Dendritic cell treated with granulocyte-macrophage colony-stimulating factor and Interleukin-4, amounts not matched to agents 40 ng/mL and 50 ng/mL, for 4 days (primary cell): ENCODE data around the gene SLC13A4.
"Not testable (repeated sequence)": the region's sequence is repeated elsewhere in the genome, so short reads cannot be mapped to it uniquely, and the experiment has no call there.

Source experiments
- H3K27ac Mint-ChIP-seq: one replicate; pipeline ENCODE4 v1.8.0; 2022; ENCODE audit warnings: mild to moderate bottlenecking, mixed read lengths
- H3K27me3 Mint-ChIP-seq: one replicate; pipeline ENCODE4 v1.8.0; 2022; ENCODE audit warnings: mild to moderate bottlenecking, mixed read lengths
- H3K36me3 Mint-ChIP-seq: one replicate; pipeline ENCODE4 v1.8.0; 2022; ENCODE audit warnings: low read depth, mixed read lengths
- H3K4me1 Mint-ChIP-seq: one replicate; pipeline ENCODE4 v1.8.0; 2022; ENCODE audit warnings: low read depth, mixed read lengths
- H3K4me3 Mint-ChIP-seq: one replicate; pipeline ENCODE4 v1.8.0; 2022; ENCODE audit warnings: mild to moderate bottlenecking, moderate library complexity, mixed read lengths
- H3K9me3 Mint-ChIP-seq: one replicate; pipeline ENCODE4 v1.8.0; 2022; ENCODE audit warnings: mixed read lengths
- intact Hi-C: fragments of 100-400 bp; cut with micrococcal nuclease; formaldehyde crosslinking; loops from one replicate; pipeline ENCODE4 v1.15.0; 2022

SLC13A4 gene, protein sequence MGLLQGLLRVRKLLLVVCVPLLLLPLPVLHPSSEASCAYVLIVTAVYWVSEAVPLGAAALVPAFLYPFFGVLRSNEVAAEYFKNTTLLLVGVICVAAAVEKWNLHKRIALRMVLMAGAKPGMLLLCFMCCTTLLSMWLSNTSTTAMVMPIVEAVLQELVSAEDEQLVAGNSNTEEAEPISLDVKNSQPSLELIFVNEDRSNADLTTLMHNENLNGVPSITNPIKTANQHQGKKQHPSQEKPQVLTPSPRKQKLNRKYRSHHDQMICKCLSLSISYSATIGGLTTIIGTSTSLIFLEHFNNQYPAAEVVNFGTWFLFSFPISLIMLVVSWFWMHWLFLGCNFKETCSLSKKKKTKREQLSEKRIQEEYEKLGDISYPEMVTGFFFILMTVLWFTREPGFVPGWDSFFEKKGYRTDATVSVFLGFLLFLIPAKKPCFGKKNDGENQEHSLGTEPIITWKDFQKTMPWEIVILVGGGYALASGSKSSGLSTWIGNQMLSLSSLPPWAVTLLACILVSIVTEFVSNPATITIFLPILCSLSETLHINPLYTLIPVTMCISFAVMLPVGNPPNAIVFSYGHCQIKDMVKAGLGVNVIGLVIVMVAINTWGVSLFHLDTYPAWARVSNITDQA

DNA sequence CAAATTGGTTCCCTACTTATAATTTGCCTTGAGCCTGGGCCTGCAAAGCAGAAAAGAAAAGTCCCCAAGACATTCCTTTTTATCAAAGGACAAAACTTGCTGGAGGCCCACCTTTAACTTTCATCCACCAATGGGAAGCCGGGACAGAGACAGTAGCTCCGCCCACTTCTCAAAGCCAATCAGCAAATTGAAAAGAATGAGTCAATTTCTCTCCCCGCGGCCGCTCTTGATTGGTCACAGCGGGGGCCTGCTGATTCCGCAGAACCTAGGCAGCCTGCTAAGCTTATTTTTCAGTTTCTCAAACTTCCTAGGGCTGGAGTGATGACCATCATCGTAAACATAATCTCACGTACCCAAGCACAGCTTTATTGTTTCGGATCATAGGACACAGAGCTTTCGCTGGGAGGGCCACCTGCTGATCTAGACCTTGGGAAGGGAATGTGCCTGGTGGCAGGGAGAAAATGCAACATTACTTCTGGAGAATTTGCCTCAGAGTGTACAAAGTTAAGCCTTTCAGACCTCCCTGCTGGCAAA, at the start of gene SLC13A4:
Gene SLC13A4, minus strand, starts transcription at position 51 of the 534 bp plus-strand sequence. CDS start 690 bp downstream, outside the sequence.
- intact Hi-C loops, result no loop called here
- Mint-ChIP-seq H3K27ac (no peak within 1 kb of the TSS), H3K4me1 (no peaks in the 10 kb centered on the region), H3K9me3 (no peaks in the 10 kb centered on the region), H3K36me3 (no peaks in the 10 kb centered on the region), H3K27me3 (peaks cover 6% of the 10 kb centered on the region), H3K4me3 (no peak within 1 kb of the TSS)

GRCh38 chr7:135775915-135776314, 47.9 kb upstream of the SLC13A4 start:
- H3K36me3 Mint-ChIP-seq, H3K4me1 Mint-ChIP-seq, intact Hi-C loops, H3K27ac Mint-ChIP-seq, H3K27me3 Mint-ChIP-seq, H3K4me3 Mint-ChIP-seq, H3K9me3 Mint-ChIP-seq: not testable (repeated sequence)

DNA sequence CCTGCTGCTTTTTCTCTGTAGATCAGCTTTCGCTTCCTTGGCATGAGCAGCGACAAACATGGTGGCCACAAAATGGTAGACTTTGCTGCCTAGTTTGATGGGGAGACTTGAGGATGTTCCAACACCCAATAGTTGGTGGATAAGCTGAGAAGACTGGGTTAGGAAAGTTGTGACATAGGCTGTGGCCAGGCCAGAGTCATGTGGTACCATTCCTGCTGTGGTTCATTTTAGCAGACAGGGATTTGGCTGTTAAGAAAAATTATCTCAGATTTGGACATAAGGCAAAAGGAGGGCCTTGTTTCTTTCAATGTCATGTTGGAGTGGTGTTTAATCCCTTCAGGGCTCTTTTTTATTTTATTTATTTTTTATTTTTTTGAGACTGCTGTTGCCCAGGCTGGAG, 47.2 kb upstream of the SLC13A4 start:
- H3K4me3 Mint-ChIP-seq, result no peak overlapping the region
- H3K27ac Mint-ChIP-seq, result no peak overlapping the region
- no peaks in the 10 kb centered on the region for H3K36me3 Mint-ChIP-seq
- no peaks in the 10 kb centered on the region for H3K4me1 Mint-ChIP-seq
- no peaks in the 10 kb centered on the region for H3K9me3 Mint-ChIP-seq
- no peaks in the 10 kb centered on the region for H3K27me3 Mint-ChIP-seq
- intact Hi-C loops, result no loop called here

DNA sequence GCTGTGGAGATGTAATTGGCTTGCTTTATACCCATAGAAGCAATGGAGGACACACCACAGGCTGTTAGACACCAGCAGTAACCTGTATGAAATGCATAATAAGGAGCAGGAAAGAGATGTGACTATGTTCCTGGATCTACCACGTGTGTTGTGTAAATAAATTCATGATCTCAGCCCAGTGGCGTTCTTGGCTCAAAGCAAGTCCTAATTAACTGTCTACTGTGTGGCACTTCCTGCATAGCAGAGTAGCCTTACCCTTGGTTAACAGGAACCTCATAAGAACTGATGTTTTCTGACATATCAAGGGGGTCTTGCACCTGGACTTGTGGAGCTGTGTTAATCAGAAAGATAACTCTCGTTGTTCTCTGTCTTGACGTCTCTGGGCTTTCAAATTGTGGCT, 46.3 kb upstream of the SLC13A4 start:
- no peaks in the 10 kb centered on the region for H3K27me3 Mint-ChIP-seq
- H3K27ac Mint-ChIP-seq, result no peak overlapping the region
- no peaks in the 10 kb centered on the region for H3K9me3 Mint-ChIP-seq
- no peak overlapping the region for H3K4me3 Mint-ChIP-seq
- H3K4me1 Mint-ChIP-seq, result no peaks in the 10 kb centered on the region
- intact Hi-C loops, result no loop called here
- H3K36me3 Mint-ChIP-seq, result no peaks in the 10 kb centered on the region

DNA sequence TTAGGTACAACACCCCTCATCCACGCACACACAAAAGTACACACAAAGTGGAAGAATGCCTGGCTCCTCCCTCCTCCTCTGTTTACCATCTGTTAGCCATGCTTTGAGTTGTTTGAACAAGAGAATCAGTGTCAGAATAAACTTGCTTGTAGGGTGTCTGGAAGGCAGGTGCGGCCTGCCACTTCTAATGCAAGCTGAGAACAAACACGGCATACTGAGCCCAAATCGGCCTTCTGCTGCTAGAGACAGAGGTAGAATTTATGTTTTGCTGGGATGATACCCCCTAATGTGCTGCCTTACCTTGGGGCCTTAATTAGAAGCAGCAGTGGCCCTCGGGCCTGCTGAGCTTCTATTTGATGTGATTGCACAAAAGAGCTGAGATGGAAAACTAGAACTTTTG, 45.5 kb upstream of the SLC13A4 start:
- no peak overlapping the region for H3K4me3 Mint-ChIP-seq
- H3K4me1 Mint-ChIP-seq, result no peaks in the 10 kb centered on the region
- no peaks in the 10 kb centered on the region for H3K9me3 Mint-ChIP-seq
- no peaks in the 10 kb centered on the region for H3K36me3 Mint-ChIP-seq
- intact Hi-C loops, result no loop called here
- H3K27ac Mint-ChIP-seq, result no peak overlapping the region
- H3K27me3 Mint-ChIP-seq, result no peaks in the 10 kb centered on the region

DNA sequence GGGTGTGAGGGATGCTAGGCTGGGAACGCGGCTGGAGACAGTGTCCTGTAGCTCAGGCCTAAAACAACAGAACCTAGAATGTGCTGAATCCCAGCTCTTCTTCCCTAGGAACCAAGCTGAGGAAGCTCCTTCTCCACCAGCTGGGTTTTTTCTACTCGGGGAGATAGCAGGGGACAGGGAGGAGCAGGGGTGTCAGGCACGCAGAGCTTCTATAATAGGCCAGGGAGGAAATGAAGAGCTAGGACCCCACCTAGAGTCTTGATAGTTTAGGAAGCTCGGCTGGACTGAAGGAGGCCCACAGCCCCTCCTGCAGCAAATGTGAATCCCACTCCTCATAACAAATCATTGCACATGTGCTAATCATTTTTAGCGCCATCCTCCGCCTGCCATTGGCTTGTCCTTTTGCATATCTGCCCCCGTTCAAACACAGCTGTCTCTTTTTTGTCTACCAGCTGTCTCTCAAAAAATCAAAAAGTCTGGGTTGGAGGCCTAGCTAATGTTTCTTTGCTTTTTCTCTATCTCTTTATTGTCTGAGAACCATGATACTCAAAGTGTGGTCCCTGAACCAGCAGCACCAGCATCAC, 44.7 kb upstream of the SLC13A4 start:
- Mint-ChIP-seq H3K27me3 (no peaks in the 10 kb centered on the region), H3K36me3 (no peaks in the 10 kb centered on the region), H3K4me3 (no peak overlapping the region), H3K9me3 (no peaks in the 10 kb centered on the region), H3K4me1 (no peaks in the 10 kb centered on the region), H3K27ac (no peak overlapping the region)
- intact Hi-C loops, result no loop called here

GRCh38 chr7:135771961-135772638, 44.1 kb upstream of the SLC13A4 start:
- Mint-ChIP-seq H3K27me3 (no peaks in the 10 kb centered on the region), H3K4me1 (no peaks in the 10 kb centered on the region), H3K4me3 (no peak overlapping the region), H3K27ac (no peak overlapping the region), H3K9me3 (no peaks in the 10 kb centered on the region), H3K36me3 (no peaks in the 10 kb centered on the region)
- intact Hi-C loops, result no loop called here

- intact Hi-C loops, result no loop called here
- no peaks in the 10 kb centered on the region for H3K9me3 Mint-ChIP-seq
- H3K36me3 Mint-ChIP-seq, result no peaks in the 10 kb centered on the region
- H3K27me3 Mint-ChIP-seq, result no peaks in the 10 kb centered on the region
- no peaks in the 10 kb centered on the region for H3K4me1 Mint-ChIP-seq
- H3K4me3 Mint-ChIP-seq, result no peak overlapping the region
- H3K27ac Mint-ChIP-seq, result no peak overlapping the region
These were observed 43.1 kb upstream of the SLC13A4 start for GRCh38 chr7:135771051-135771450.

DNA sequence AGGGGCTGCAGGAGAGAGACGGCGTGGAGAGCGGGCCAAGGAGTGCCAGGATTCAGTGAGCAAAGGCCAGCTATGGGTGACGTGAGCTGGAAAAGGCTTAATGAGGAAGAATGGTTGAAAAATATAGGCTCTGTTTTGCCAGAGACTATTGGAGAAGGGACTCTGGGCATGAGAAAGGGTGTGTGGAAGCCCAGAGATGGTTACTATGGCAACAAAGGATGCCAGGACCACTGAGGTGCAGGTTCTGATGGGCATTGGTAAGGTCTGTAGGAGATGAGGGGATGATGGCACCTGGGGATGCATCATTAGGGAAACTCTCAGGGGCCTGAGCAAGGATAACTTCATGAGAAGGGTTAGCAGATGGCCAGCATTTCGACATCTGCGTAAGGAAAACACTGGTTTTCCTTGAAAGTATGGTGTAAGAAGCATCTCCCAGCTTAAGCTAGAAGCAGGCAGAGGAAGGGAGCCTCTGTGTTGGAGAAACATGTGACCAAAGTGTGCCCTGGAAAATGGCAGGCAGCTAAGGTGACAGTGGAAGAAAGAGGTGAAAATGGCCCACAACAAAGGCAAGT, 42.2 kb upstream of the SLC13A4 start:
- no peak overlapping the region for H3K27ac Mint-ChIP-seq
- no peaks in the 10 kb centered on the region for H3K36me3 Mint-ChIP-seq
- intact Hi-C loops, result no loop called here
- no peaks in the 10 kb centered on the region for H3K27me3 Mint-ChIP-seq
- H3K4me3 Mint-ChIP-seq, result no peak overlapping the region
- no peaks in the 10 kb centered on the region for H3K4me1 Mint-ChIP-seq
- no peaks in the 10 kb centered on the region for H3K9me3 Mint-ChIP-seq

DNA sequence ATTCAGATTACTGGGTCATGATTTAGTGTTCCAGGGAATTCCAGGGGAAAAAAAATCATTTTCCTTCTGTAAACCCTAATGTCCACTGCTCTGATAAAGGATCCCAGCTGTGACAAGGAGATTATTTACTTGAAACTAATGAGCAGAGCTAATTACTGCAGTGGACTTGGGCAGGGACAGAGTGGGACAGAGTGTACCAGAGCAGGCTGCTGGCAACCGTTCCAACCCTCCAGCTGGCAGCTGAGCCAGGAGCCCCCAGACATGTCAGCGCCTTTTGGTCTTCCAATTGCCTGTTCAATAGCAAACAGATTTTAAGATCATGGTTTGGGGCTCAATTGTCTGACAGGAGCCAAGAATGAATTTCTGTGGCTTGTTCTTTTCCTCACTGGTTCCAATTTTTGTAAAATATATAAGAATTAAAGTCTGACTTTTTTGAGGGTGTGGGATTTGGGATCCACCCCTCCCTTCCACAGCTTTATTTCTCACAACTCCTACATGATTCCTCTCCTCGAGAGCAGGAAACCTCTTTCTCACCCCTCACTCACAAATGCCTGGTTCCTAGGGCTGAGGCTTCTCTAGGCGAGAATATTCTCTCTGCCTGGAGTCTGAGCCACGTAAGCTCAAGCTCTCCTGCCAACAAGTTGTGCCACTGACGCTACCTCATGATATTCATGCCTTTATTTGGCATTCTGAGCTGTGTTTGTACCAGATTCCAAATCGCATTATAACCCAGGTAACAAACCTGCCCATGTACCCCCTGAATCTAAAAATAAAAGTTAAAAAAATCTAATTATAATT, 41.2 kb upstream of the SLC13A4 start:
- Mint-ChIP-seq H3K4me1 (no peaks in the 10 kb centered on the region), H3K4me3 (no peak overlapping the region), H3K9me3 (no peaks in the 10 kb centered on the region), H3K36me3 (no peaks in the 10 kb centered on the region), H3K27me3 (peaks cover 2% of the 10 kb centered on the region), H3K27ac (no peak overlapping the region)
- intact Hi-C loops, result no loop called here

- Mint-ChIP-seq H3K27ac (no peak overlapping the region), H3K4me3 (no peak overlapping the region), H3K27me3 (peaks cover 2% of the 10 kb centered on the region), H3K9me3 (no peaks in the 10 kb centered on the region), H3K4me1 (no peaks in the 10 kb centered on the region), H3K36me3 (no peaks in the 10 kb centered on the region)
- intact Hi-C loops, result no loop called here
These were observed 40.5 kb upstream of the SLC13A4 start for GRCh38 chr7:135768467-135768866.

DNA sequence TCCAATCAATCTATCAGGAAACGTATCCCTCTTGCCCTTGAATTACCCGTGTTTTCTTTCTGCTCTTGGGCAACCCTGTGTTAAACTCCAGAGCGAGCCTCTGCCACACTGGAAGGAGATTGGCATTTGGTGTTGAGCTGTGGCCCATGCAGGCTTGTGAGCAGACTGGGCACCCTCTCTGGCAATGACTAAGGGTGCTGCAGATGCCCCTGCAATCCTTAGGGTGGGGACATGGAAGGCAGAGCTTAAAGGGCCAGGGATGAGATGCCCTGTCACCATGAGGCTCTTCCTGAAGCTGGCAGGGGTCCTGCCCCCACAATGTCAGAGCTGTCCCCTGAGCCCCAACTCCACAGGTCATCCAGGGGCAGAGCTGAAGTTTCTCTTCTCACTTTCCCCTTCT, 40.1 kb upstream of the SLC13A4 start:
- intact Hi-C loops, result no loop called here
- no peaks in the 10 kb centered on the region for H3K9me3 Mint-ChIP-seq
- H3K27me3 Mint-ChIP-seq, result peaks cover 2% of the 10 kb centered on the region
- H3K4me1 Mint-ChIP-seq, result no peaks in the 10 kb centered on the region
- H3K27ac Mint-ChIP-seq, result no peak overlapping the region
- no peaks in the 10 kb centered on the region for H3K36me3 Mint-ChIP-seq
- no peak overlapping the region for H3K4me3 Mint-ChIP-seq

GRCh38 chr7:135763261-135763660, 35.3 kb upstream of the SLC13A4 start:
- no peaks in the 10 kb centered on the region for H3K9me3 Mint-ChIP-seq
- intact Hi-C loops, result no loop called here
- H3K27me3 Mint-ChIP-seq, result peaks cover 3% of the 10 kb centered on the region

More at GRCh38 chr7:135763261-135763660, 35.3 kb upstream of the SLC13A4 start:
- Mint-ChIP-seq H3K4me3 (no peak overlapping the region), H3K27ac (no peak overlapping the region), H3K36me3 (no peaks in the 10 kb centered on the region), H3K4me1 (no peaks in the 10 kb centered on the region)
